OCI-LY7 (cell line): ENCODE measurements around the gene RNU2-1. TPM values are rescaled to one million over a fixed set of nuclear protein-coding genes. Genes with fewer than 3 reads are reported as not detected.
A peak's percentile ranks its signal among the peaks of the same experiment; 100 is the strongest.

Source experiments
- BruUV-seq: library from RNA; stranded (reverse); fragments of 400-500 nt; replicated peaks from 2 replicates; lab custom pipeline; 2021; lab: Mats Ljungman, UMichigan
- CTCF ChIA-PET: fragments of 300-600 bp; sonication (Branson Sonifier 250); formaldehyde crosslinking; loops from one replicate; lab custom pipeline; 2022; ENCODE audit warnings: antibody characterized with exemption; ENCODE audit not compliant: unreplicated experiment; lab: Charles Lee
- POLR2A ChIA-PET: fragments of 300-600 bp; sonication (Branson Sonifier 250); formaldehyde crosslinking; loops from one replicate; lab custom pipeline; 2022; ENCODE audit warnings: antibody characterized with exemption; lab: Charles Lee
- DNase-seq: peaks from one replicate; pipeline ENCODE4 v3.0.0-alpha.2; 2015; ENCODE audit warnings: low spot score
- H2AFZ ChIP-seq: fragments of 200-600 bp; sonication (generic), shearing (Covaris generic); 2 replicates; pipeline ENCODE4 v1.6.1; 2014; ENCODE audit warnings: mild to moderate bottlenecking, antibody characterized with exemption, low read length, moderate library complexity
- H3K27ac ChIP-seq: fragments of 200-600 bp; sonication (generic); 2 replicates; pipeline ENCODE4 v1.5.1; 2014; ENCODE audit warnings: mixed run types, low read depth, mild to moderate bottlenecking, moderate library complexity, low read length, inconsistent platforms; ENCODE audit not compliant: poor library complexity, severe bottlenecking
- H3K36me3 ChIP-seq: fragments of 200-600 bp; sonication (generic); 2 replicates; pipeline ENCODE4 v1.6.1; 2014; ENCODE audit warnings: mild to moderate bottlenecking, antibody characterized with exemption, low read length, moderate library complexity, mixed read lengths; ENCODE audit not compliant: insufficient read depth
- H3K4me1 ChIP-seq: fragments of 200-600 bp; sonication (generic); 2 replicates; pipeline ENCODE4 v1.5.1; 2014; ENCODE audit warnings: mild to moderate bottlenecking, low read length; ENCODE audit not compliant: insufficient read depth, poor library complexity, severe bottlenecking
- H3K4me2 ChIP-seq: fragments of 200-600 bp; sonication (generic); 2 replicates; pipeline ENCODE4 v1.6.1; 2014; ENCODE audit warnings: mild to moderate bottlenecking, low read length
- H3K4me3 ChIP-seq: fragments of 200-600 bp; sonication (generic); 2 replicates; pipeline ENCODE4 v1.5.1; 2014; ENCODE audit warnings: mild to moderate bottlenecking, low read depth, low read length; ENCODE audit not compliant: poor library complexity, severe bottlenecking
- H3K79me2 ChIP-seq: fragments of 200-600 bp; sonication (generic); 2 replicates; pipeline ENCODE4 v1.6.1; 2016; ENCODE audit warnings: low read depth, mild to moderate bottlenecking, low read length, moderate library complexity, mixed read lengths; ENCODE audit not compliant: insufficient read depth
- H3K9me2 ChIP-seq: fragments of 200-600 bp; sonication (generic); 2 replicates; pipeline ENCODE4 v1.6.1; 2016; ENCODE audit warnings: mild to moderate bottlenecking, low read length, mixed read lengths; ENCODE audit not compliant: insufficient read depth
- H3K9me3 ChIP-seq: fragments of 200-600 bp; sonication (generic); 2 replicates; pipeline ENCODE4 v1.6.1; 2014; ENCODE audit warnings: mild to moderate bottlenecking, mixed run types, low read length, mixed read lengths
- H4K20me1 ChIP-seq: fragments of 200-600 bp; sonication (generic); 2 replicates; pipeline ENCODE4 v1.6.1; 2014; ENCODE audit warnings: mild to moderate bottlenecking, antibody characterized with exemption, low read length, moderate library complexity, mixed read lengths; ENCODE audit not compliant: insufficient read depth
- CTCF ChIP-seq: fragments of 200-600 bp; sonication (generic); conservative IDR thresholded peaks from 2 replicates; pipeline ENCODE4 v1.5.1; 2014; ENCODE audit warnings: mild to moderate bottlenecking, antibody characterized with exemption, low read length, moderate library complexity, mixed read lengths
- EZH2phosphoT487 ChIP-seq: fragments of 200-600 bp; sonication (generic); IDR thresholded peaks from 2 replicates; pipeline ENCODE4 v1.6.1; 2018; ENCODE audit warnings: low read depth, borderline replicate concordance, mild to moderate bottlenecking, mixed run types, antibody characterized with exemption, low read length, moderate library complexity, mixed read lengths
- intact Hi-C: fragments of 100-400 bp; cut with micrococcal nuclease; formaldehyde crosslinking; loops from one replicate; pipeline ENCODE4 v1.10.0; 2022; ENCODE audit not compliant: unreplicated experiment
- total RNA-seq, 2 experiments: library from RNA; depleted of rRNA in 1 of 2; stranded (reverse); fragments of >200 nt in 1 of 2; shearing (Covaris generic) in 1 of 2; gene quantifications; 2 replicates each; pipeline ENCODE4 v1.2.3, GENCODE V29; 2014 to 2022

The RNU2-1 gene
- total RNA-seq, 2 experiments from 2014 or later: 7,340 TPM; not detected in 1

DNA sequence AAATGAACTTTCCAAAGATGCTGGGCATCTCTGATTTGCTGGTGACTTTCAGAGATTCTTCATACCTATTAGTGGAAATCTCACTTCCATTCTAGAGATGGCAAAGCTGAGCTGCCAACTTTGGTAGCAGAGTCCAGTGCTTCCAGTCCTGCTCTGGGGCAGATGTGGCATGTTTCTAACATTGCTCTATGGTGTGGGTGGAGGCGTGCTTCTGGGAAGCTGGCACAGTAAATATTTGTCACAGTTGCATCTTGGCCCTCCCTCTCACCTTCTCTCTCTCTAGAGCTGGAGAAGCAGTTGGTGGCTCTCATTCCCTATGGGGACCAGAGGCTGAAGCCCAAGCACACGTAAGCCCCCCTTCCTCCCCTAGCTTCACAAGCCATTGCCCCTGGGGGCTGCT lies 20.2 kb downstream of the RNU2-1 start:
- no peak for DNase-seq
- Histone ChIP-seq H3K4me1 (peaks cover 32% of the 10 kb centered on the region), H3K4me2 (peak overlapping the region; percentile 91), H3K79me2 (no peaks in the 10 kb centered on the region), H2AFZ (no peak overlapping the region), H3K36me3 (peaks cover 4% of the 10 kb centered on the region; the same call in 1 of the 2 replicates), H3K9me3 (no peaks in the 10 kb centered on the region), H3K9me2 (no peaks in the 10 kb centered on the region), H4K20me1 (no peaks in the 10 kb centered on the region), H3K4me3 (peak overlapping the region; percentile 70), H3K27ac (no peak overlapping the region)
- ChIA-PET POLR2A (no interaction called here), CTCF (interaction anchor here (1.5 kb wide), 1 partner anchor 13 kb away, joined by 5 read pairs; no protein-coding TSS in a partner anchor)
- TF ChIP-seq CTCF: no peak
- TF ChIP-seq EZH2phosphoT487: no peak
- intact Hi-C loops: loop anchor here (5.0 kb wide), 1 partner anchor 191 kb away; the partner anchor contains the start of gene VAT1
- BruUV-seq: no TSS peak

DNA sequence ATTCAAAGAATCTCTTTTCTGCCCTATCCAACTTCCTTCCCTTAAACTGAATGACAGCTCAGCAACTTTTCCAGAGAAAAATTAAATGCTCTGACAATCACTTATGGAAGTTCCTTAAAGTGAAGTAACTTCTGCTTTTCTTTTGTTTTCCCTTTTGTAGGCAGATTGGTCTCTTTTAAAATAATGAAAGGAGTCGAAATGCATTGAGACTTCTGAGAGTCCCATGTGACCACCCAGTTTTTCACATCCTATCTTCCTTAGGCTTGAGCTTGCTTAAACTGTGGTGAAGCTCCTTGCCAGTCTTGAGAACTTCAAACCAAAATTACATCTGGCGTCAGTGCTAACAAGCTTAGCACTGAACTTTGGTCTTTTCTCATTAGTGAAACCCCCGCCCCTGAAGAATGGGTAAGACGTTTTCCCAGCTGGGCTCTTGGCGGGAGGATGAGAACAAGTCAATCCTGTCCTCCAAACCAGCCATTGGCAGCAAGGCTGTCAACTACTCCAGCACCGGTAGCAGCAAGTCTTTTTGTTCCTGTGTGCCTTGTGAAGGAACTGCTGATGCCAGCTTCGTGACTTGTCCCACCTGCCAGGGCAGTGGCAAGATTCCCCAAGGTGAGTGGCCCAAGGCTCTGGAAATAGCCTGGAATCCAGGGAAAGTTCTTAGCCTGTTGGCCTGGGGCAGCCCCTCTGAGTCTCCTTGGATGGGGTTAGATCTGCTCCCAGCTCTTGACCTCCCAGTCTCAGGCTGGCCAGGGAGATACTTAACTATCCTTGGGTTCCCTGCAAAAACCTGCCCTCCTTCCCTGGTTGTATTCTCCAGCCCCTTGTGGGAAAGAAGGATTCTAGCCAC lies 20.9 kb downstream of the RNU2-1 start:
- H3K9me2 ChIP-seq: no peaks in the 10 kb centered on the region
- CTCF ChIA-PET: interaction anchor here (1.5 kb wide), 1 partner anchor 13 kb away, joined by 5 read pairs; no protein-coding TSS in a partner anchor
- TF ChIP-seq EZH2phosphoT487 (no peak), CTCF (no peak)
- no peaks in the 10 kb centered on the region for H3K79me2 ChIP-seq
- intact Hi-C loops: loop anchor here (5.0 kb wide), 1 partner anchor 191 kb away; the partner anchor contains the start of gene VAT1
- no TSS peak for BruUV-seq
- peak overlapping the region; percentile 71 for H3K27ac ChIP-seq
- H4K20me1 ChIP-seq: no peaks in the 10 kb centered on the region
- H3K4me3 ChIP-seq: peak overlapping the region; percentile 70
- peaks cover 32% of the 10 kb centered on the region for H3K4me1 ChIP-seq
- POLR2A ChIA-PET: interaction anchor here (0.7 kb wide), 1 partner anchor 39 kb away, joined by 3 read pairs; no protein-coding TSS in a partner anchor
- DNase-seq: peak; percentile 55
- peak overlapping the region; percentile 91 for H3K4me2 ChIP-seq
- H3K36me3 ChIP-seq: peaks cover 4% of the 10 kb centered on the region; the same call in 1 of the 2 replicates
- H3K9me3 ChIP-seq: no peaks in the 10 kb centered on the region
- peak overlapping the region; percentile 47; the same call in 1 of the 2 replicates for H2AFZ ChIP-seq
